Measurements from ENCODE around the gene CA4.

GRCh38 chr17:60108712-60109111, 41.1 kb upstream of the CA4 start:
- TF ChIP-seq ERG (CRISPR knock-in tag; IDR thresholded peaks at IDR 0.05) (no peak), ATF3 (CRISPR knock-in tag; conservative IDR thresholded peaks at IDR 0.05) (no peak), USF2 (CRISPR knock-in tag; IDR thresholded peaks at IDR 0.05) (no peak), E2F1 (CRISPR knock-in tag; IDR thresholded peaks at IDR 0.05) (no peak), SMAD3 (CRISPR knock-in tag; IDR thresholded peaks at IDR 0.05; ENCODE audit: borderline replicate concordance) (no peak), AFF4 (CRISPR knock-in tag; IDR thresholded peaks at IDR 0.05; ENCODE audit: borderline replicate concordance) (no peak), KAT7 (CRISPR knock-in tag; IDR thresholded peaks at IDR 0.05; ENCODE audit: borderline replicate concordance) (no peak), SP1 (CRISPR knock-in tag; conservative IDR thresholded peaks at IDR 0.05) (no peak)
- TF ChIP-seq, protein P1, sequence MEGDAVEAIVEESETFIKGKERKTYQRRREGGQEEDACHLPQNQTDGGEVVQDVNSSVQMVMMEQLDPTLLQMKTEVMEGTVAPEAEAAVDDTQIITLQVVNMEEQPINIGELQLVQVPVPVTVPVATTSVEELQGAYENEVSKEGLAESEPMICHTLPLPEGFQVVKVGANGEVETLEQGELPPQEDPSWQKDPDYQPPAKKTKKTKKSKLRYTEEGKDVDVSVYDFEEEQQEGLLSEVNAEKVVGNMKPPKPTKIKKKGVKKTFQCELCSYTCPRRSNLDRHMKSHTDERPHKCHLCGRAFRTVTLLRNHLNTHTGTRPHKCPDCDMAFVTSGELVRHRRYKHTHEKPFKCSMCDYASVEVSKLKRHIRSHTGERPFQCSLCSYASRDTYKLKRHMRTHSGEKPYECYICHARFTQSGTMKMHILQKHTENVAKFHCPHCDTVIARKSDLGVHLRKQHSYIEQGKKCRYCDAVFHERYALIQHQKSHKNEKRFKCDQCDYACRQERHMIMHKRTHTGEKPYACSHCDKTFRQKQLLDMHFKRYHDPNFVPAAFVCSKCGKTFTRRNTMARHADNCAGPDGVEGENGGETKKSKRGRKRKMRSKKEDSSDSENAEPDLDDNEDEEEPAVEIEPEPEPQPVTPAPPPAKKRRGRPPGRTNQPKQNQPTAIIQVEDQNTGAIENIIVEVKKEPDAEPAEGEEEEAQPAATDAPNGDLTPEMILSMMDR (IDR thresholded peaks at IDR 0.05), result no peak
- TF ChIP-seq, protein P2, sequence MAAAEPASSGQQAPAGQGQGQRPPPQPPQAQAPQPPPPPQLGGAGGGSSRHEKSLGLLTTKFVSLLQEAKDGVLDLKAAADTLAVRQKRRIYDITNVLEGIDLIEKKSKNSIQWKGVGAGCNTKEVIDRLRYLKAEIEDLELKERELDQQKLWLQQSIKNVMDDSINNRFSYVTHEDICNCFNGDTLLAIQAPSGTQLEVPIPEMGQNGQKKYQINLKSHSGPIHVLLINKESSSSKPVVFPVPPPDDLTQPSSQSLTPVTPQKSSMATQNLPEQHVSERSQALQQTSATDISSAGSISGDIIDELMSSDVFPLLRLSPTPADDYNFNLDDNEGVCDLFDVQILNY (CRISPR knock-in tag; IDR thresholded peaks at IDR 0.05), result no peak
- TF ChIP-seq, protein P3, sequence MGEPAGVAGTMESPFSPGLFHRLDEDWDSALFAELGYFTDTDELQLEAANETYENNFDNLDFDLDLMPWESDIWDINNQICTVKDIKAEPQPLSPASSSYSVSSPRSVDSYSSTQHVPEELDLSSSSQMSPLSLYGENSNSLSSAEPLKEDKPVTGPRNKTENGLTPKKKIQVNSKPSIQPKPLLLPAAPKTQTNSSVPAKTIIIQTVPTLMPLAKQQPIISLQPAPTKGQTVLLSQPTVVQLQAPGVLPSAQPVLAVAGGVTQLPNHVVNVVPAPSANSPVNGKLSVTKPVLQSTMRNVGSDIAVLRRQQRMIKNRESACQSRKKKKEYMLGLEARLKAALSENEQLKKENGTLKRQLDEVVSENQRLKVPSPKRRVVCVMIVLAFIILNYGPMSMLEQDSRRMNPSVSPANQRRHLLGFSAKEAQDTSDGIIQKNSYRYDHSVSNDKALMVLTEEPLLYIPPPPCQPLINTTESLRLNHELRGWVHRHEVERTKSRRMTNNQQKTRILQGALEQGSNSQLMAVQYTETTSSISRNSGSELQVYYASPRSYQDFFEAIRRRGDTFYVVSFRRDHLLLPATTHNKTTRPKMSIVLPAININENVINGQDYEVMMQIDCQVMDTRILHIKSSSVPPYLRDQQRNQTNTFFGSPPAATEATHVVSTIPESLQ (CRISPR knock-in tag; IDR thresholded peaks at IDR 0.05), result no peak
- TF ChIP-seq, protein P4, sequence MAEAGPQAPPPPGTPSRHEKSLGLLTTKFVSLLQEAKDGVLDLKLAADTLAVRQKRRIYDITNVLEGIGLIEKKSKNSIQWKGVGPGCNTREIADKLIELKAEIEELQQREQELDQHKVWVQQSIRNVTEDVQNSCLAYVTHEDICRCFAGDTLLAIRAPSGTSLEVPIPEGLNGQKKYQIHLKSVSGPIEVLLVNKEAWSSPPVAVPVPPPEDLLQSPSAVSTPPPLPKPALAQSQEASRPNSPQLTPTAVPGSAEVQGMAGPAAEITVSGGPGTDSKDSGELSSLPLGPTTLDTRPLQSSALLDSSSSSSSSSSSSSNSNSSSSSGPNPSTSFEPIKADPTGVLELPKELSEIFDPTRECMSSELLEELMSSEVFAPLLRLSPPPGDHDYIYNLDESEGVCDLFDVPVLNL (CRISPR knock-in tag; IDR thresholded peaks at IDR 0.05; ENCODE audit: borderline replicate concordance, low read depth), result no peak
